WTC11 (cell line): ENCODE data around the gene CEP135.

Experiments
- CTCF ChIP-seq: fragments of 200-600 bp; IDR thresholded peaks from 2 replicates; pipeline ENCODE4 v1.8.0; 2022; ENCODE audit warnings: antibody characterized with exemption
- TEAD1 ChIP-seq: sonication (generic); formaldehyde crosslinking; IDR thresholded peaks from 2 replicates; pipeline ENCODE4 v1.8.0; 2022; ENCODE audit warnings: mild to moderate bottlenecking, missing genetic modification reagents

DNA sequence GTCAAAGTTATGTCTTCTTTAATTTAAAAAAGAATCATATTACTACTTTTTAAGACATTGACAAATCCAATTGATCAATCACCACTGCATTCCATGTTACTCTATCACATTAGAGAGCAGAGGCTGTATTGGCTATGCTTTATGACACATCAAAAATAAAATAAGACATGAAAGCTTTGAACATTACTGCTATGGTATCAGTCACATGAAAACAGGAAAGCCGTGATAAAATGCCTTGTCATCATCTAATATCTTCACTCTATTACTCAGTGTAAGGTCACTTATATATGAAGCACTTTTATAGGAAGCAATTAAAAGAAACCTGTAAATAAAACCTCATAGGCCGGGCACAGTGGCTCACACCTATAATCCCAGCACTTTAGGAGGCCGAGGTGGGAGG is 27.7 kb upstream of the CEP135 start:
- no peak for TF ChIP-seq TEAD1 (CRISPR knock-in tag)
- no peak for TF ChIP-seq CTCF
